Small intestine (tissue), 7 donors: ENCODE results near the gene CCDC124. TPM values are rescaled to one million over a fixed set of nuclear protein-coding genes. Genes with fewer than 3 reads are reported as not detected.

ENCODE experiments used
- DNase-seq, 2 donors: peaks; one replicate each; pipeline versions ENCODE4 v3.0.0 to v3.0.0-alpha.2; 2013
- FAIRE-seq: peaks from 2 replicates; lab custom pipeline; 2012; peaks lifted over from hg19 to GRCh38; lab: Jason Lieb, UNC
- H3K27ac ChIP-seq, 3 donors: one replicate each; pipeline ENCODE4 v1.5.1; 2013; ENCODE audit warnings: low read length in 2 of 3, mild to moderate bottlenecking in 2 of 3, control low read depth in 1 of 3, inconsistent platforms in 1 of 3, low read depth in 1 of 3, moderate library complexity in 1 of 3
- H3K27me3 ChIP-seq, 3 donors: one replicate each; pipeline ENCODE4 v1.6.1; 2013; ENCODE audit warnings: low read length in 3 of 3, inconsistent platforms in 1 of 3; ENCODE audit not compliant: control insufficient read depth in 3 of 3, insufficient read depth in 3 of 3
- H3K36me3 ChIP-seq, 3 donors: one replicate each; pipeline ENCODE4 v1.6.1; 2013; ENCODE audit warnings: low read length in 3 of 3, inconsistent platforms in 1 of 3, low read depth in 1 of 3, mild to moderate bottlenecking in 1 of 3, moderate library complexity in 1 of 3; ENCODE audit not compliant: control insufficient read depth in 3 of 3, insufficient read depth in 2 of 3
- H3K4me1 ChIP-seq, 3 donors: one replicate each; pipeline ENCODE4 v1.6.1; 2013; ENCODE audit warnings: low read length in 2 of 3, inconsistent platforms in 1 of 3, low read depth in 1 of 3, mild to moderate bottlenecking in 1 of 3, moderate library complexity in 1 of 3; ENCODE audit not compliant: control insufficient read depth in 3 of 3, insufficient read depth in 2 of 3
- H3K4me3 ChIP-seq, 3 donors: one replicate each; pipeline ENCODE4 v1.5.1; 2013; ENCODE audit warnings: low read length in 3 of 3, control low read depth in 1 of 3, inconsistent platforms in 1 of 3, low read depth in 1 of 3, mild to moderate bottlenecking in 1 of 3, moderate library complexity in 1 of 3
- H3K9me3 ChIP-seq, 2 donors: one replicate each; pipeline ENCODE4 v1.6.1; 2013; ENCODE audit warnings: low read depth in 1 of 2, low read length in 1 of 2; ENCODE audit not compliant: control insufficient read depth in 2 of 2, insufficient read depth in 1 of 2
- WGBS, 3 donors: extraction: QIAGEN DNeasy Blood & Tissue Kit; methylation state at CpG; one replicate each; pipeline ENCODE4 v1.1.7; 2013; 5-methylcytosine and 5-hydroxymethylcytosine counted together
- polyA plus RNA-seq, 4 donors: library from polyadenylated mRNA; stranded (reverse) in 3 of 4; unstranded in 1 of 4; fragments of 200-250 nt in 3 of 4; fragments of 120-200 nt in 1 of 4; gene quantifications; one replicate each; pipeline versions ENCODE4 v1.2.1 to v1.2.3, GENCODE V29; 2013
- donor health status: healthy with polysubstance abuse.
- donor health status: control.
- donor health status: control.
- donor health status: Bipolar disorder and iron deficiency.
- donor health status: healthy.

CCDC124 gene
- polyA plus RNA-seq, 4 donors = 42.2 to 111 (median 67.7) TPM

- no peaks in the 10 kb centered on the region for H3K36me3 ChIP-seq
- no peaks in the 10 kb centered on the region for H3K27me3 ChIP-seq
- DNase-seq (no peak), FAIRE-seq (no peak)
- no peaks in the 10 kb centered on the region for H3K4me1 ChIP-seq
- H3K27ac ChIP-seq = no peak overlapping the region
- no peaks in the 10 kb centered on the region for H3K9me3 ChIP-seq
- H3K4me3 ChIP-seq = no peak overlapping the region
- WGBS, 3 donors = 64 to 79% (median 73%) methylated on average over 23 to 27 of the region's 27 CpGs
These were observed 60.4 kb downstream of the CCDC124 start for GRCh38 chr19:17993076-17993813.

Other genes with a start within 250 kb of the CCDC124 start
- 1 to 10 TPM in 1 of 4 donors, under 1 TPM in 1, not detected in 2; 0.78 to 1.1 TPM for gene UNC13A, start 244.7 kb upstream of the CCDC124 start, polyA plus RNA-seq
- 10 to 100 TPM; 18.0 to 26.4 (median 21.9) TPM for gene MAP1S, start 213.5 kb upstream of the CCDC124 start, polyA plus RNA-seq
- 1 to 10 TPM; 1.4 to 3.1 (median 2.2) TPM for gene FCHO1, start 181.5 kb upstream of the CCDC124 start, polyA plus RNA-seq
- gene B3GNT3, start 137.9 kb upstream of the CCDC124 start, polyA plus RNA-seq = 10 to 100 TPM; 32.0 to 86.5 (median 41.2) TPM
- 1 to 10 TPM in 1 of 4 donors, under 1 TPM in 1, not detected in 2; 0.13 to 1.4 TPM for gene INSL3, start 111.5 kb upstream of the CCDC124 start, polyA plus RNA-seq
- 1 to 10 TPM in 3 of 4 donors, under 1 TPM in 1; 0.67 to 6.8 (median 2.5) TPM for gene JAK3, start 85.0 kb upstream of the CCDC124 start, polyA plus RNA-seq
- 1,000 to 10,000 TPM; 1,464 to 3,671 (median 2,102) TPM for gene RPL18A, start 73.1 kb upstream of the CCDC124 start, polyA plus RNA-seq
- gene SLC5A5, start 61.1 kb upstream of the CCDC124 start, polyA plus RNA-seq = under 1 TPM in 3 of 4 donors, not detected in 1; 0.01 to 0.27 (median 0.01) TPM
- under 1 TPM in 2 of 4 donors, not detected in 2; 0.24 to 0.41 TPM for gene KCNN1, start 34.1 kb downstream of the CCDC124 start, polyA plus RNA-seq
- 10 to 100 TPM in 3 of 4 donors, 1 to 10 TPM in 1; 6.9 to 31.5 (median 28.4) TPM for gene ARRDC2, start 75.2 kb downstream of the CCDC124 start, polyA plus RNA-seq
- gene IL12RB1, start 153.9 kb downstream of the CCDC124 start, polyA plus RNA-seq = 1 to 10 TPM in 2 of 4 donors, under 1 TPM in 2; 0.81 to 2.4 (median 1.3) TPM
- 10 to 100 TPM in 3 of 4 donors, 1 to 10 TPM in 1; 9.3 to 34.6 (median 24.9) TPM for gene MAST3, start 164.8 kb downstream of the CCDC124 start, polyA plus RNA-seq
- gene PIK3R2, start 220.1 kb downstream of the CCDC124 start, polyA plus RNA-seq = 10 to 100 TPM in 2 of 4 donors, 1 to 10 TPM in 2; 1.6 to 71.3 (median 8.1) TPM
- gene IFI30, start 240.8 kb downstream of the CCDC124 start, polyA plus RNA-seq = 100 to 1,000 TPM in 2 of 4 donors, 10 to 100 TPM in 2; 51.9 to 480 (median 135) TPM